D721Med (cell line): ENCODE results near the gene NTN3.

ENCODE experiments used
- DNase-seq: peaks from one replicate; pipeline ENCODE4 v3.0.0; 2011; ENCODE audit warnings: low spot score; ENCODE audit not compliant: insufficient read length
- FAIRE-seq: peaks from 2 replicates; lab custom pipeline; 2011; peaks lifted over from hg19 to GRCh38; lab: Jason Lieb, UNC
- CTCF ChIP-seq: IDR thresholded peaks from 2 replicates; pipeline ENCODE4 v1.5.1; 2012; ENCODE audit warnings: mild to moderate bottlenecking, control low read depth; ENCODE audit not compliant: insufficient read depth; ENCODE audit errors: missing control alignments

The NTN3 gene

GRCh38 chr16:2486645-2487516 is 15.8 kb downstream of the NTN3 start:
- FAIRE-seq (no peak), DNase-seq (no peak)
- TF ChIP-seq CTCF = no peak

- no peak for TF ChIP-seq CTCF
- FAIRE-seq (no peak), DNase-seq (no peak)
Observed at GRCh38 chr16:2487517-2487842, 16.4 kb downstream of the NTN3 start.

- FAIRE-seq (no peak), DNase-seq (no peak)
- no peak for TF ChIP-seq CTCF
Observed at GRCh38 chr16:2487903-2488531, 16.9 kb downstream of the NTN3 start.

GRCh38 chr16:2489581-2489980 is 18.5 kb downstream of the NTN3 start:
- FAIRE-seq = no peak

DNA sequence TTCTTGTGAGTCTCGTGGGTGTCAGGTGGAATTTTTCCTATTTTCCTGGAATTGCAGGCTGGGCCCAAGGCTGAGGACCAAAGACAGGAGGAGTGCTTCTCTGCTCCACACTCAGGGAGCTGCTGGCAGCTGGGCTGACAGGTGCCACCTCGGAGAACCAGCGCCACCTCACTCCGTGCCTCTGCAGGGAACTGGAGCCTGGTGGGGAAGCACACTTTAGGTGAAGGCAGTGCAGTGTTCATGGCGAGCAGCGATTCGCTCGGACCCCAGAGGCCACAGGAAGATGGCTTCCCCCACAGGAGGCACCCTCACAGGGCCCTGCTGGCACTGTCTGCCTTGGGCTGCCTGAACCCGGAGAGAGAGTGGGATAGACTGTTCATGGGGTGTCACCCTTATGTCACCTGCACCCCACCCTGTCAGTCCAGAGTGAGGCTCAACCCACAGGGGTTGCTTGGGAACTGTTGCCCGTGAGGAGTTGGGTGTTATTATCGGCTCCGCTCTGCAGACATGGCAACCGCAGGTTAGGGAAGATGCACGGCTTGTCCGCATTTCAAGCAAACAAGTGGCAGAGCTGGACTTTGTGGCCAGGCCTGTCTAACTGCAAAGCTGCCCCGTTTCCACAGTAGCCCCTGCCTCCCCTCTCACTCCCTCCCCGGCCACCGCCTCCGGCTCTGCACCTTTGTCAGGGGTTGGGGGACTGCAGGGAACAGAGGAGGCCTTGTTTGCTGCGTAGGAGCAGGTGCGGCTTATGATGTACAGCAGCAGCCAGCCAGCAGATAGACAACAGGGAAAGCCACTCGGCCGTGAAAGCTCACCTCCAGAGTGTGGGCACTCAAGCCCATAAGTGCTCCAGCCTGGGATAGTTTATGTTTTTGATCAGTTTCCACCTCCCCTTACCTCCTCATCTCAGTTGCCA is 19.4 kb downstream of the NTN3 start:
- TF ChIP-seq CTCF = no peak
- no peak for FAIRE-seq
- no peak for DNase-seq

More at GRCh38 chr16:2489581-2489980, 18.5 kb downstream of the NTN3 start:
- TF ChIP-seq CTCF = no peak
- DNase-seq = no peak

DNA sequence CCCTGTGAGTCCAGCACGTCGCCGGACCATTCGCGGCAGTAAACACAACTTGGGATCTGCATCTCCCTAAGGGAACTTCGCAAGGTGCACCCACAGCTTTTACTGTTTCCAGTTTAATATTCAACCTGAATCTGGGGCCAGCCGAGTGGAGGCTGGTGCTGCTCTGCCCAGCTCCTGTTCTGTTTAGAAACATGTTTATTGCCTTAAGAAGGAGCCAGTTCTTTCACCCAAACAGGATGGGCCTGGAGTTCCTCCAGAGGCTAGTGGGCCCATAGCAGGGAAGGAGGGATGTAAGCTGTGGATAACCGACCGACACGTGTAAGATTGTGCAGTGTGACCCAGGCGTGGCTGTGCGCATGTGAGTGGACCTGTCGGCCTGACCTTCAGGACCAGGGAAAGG is 21.2 kb downstream of the NTN3 start:
- no peak for TF ChIP-seq CTCF
- FAIRE-seq (no peak), DNase-seq (no peak)
